GM12873 (cell line): ENCODE results near the gene GPR153.
A peak's percentile ranks its signal among the peaks of the same experiment; 100 is the strongest.

Source experiments
- CTCF ChIP-seq: IDR thresholded peaks from 2 replicates; pipeline ENCODE4 v1.5.1; 2012; ENCODE audit warnings: low read depth, mild to moderate bottlenecking, moderate library complexity, low read length, control low read depth; ENCODE audit not compliant: insufficient read depth; ENCODE audit errors: missing control alignments

The GPR153 gene

GRCh38 chr1:6220236-6220635, 40.7 kb downstream of the GPR153 start:
- TF ChIP-seq CTCF, result no peak

GRCh38 chr1:6218375-6219164, 42.3 kb downstream of the GPR153 start:
- TF ChIP-seq CTCF, result no peak

- no peak for TF ChIP-seq CTCF
Observed at GRCh38 chr1:6212193-6212959, 48.5 kb downstream of the GPR153 start.

- TF ChIP-seq CTCF, result no peak
Observed at GRCh38 chr1:6211731-6212130, 49.2 kb downstream of the GPR153 start.

GRCh38 chr1:6210591-6211355, 50.1 kb downstream of the GPR153 start:
- TF ChIP-seq CTCF, result no peak

GRCh38 chr1:6209661-6210580, 51.0 kb downstream of the GPR153 start:
- TF ChIP-seq CTCF, result peak; percentile 64
